A673 (cell line): Measurements from ENCODE around the gene PKNOX2. TPM values are rescaled to one million over a fixed set of nuclear protein-coding genes. Genes with fewer than 3 reads are reported as not detected.

Source experiments
- BruUV-seq: library from RNA; stranded (reverse); fragments of 400-500 nt; replicated peaks from 2 replicates; lab custom pipeline; 2021; lab: Mats Ljungman, UMichigan
- CTCF ChIA-PET: fragments of 300-600 bp; sonication (Branson Sonifier 250); formaldehyde crosslinking; loops from one replicate; lab custom pipeline; 2022; ENCODE audit warnings: antibody characterized with exemption; lab: Charles Lee
- POLR2A ChIA-PET: fragments of 300-600 bp; sonication (Branson Sonifier 250); formaldehyde crosslinking; loops from one replicate; lab custom pipeline; 2022; ENCODE audit warnings: antibody characterized with exemption; ENCODE audit not compliant: low non-redundant PET; lab: Charles Lee
- DNase-seq: peaks from one replicate; pipeline ENCODE4 v3.0.0-alpha.2; 2015; ENCODE audit warnings: low spot score
- H3K27ac ChIP-seq: fragments of 200-600 bp; sonication (generic); 2 replicates; pipeline ENCODE4 v1.5.1; 2016; ENCODE audit warnings: mixed run types, low read depth, mild to moderate bottlenecking, mixed read lengths, antibody characterized with exemption, low read length; ENCODE audit not compliant: poor library complexity, severe bottlenecking
- H3K27me3 ChIP-seq: fragments of 200-600 bp; sonication (generic); replicated peaks from 2 replicates; pipeline ENCODE4 v1.6.1; 2017; ENCODE audit warnings: mixed run types, low read depth, mild to moderate bottlenecking, mixed read lengths, antibody characterized with exemption, low read length; ENCODE audit not compliant: insufficient read depth, poor library complexity
- H3K36me3 ChIP-seq: fragments of 200-600 bp; sonication (generic); 2 replicates; pipeline ENCODE4 v1.6.1; 2016; ENCODE audit warnings: mixed run types, mild to moderate bottlenecking, mixed read lengths, antibody characterized with exemption, low read length; ENCODE audit not compliant: insufficient read depth, poor library complexity, severe bottlenecking
- H3K4me1 ChIP-seq: fragments of 200-600 bp; sonication (generic); 2 replicates; pipeline ENCODE4 v1.6.1; 2017; ENCODE audit warnings: mixed run types, mild to moderate bottlenecking, mixed read lengths, antibody characterized with exemption, low read length; ENCODE audit not compliant: insufficient read depth, poor library complexity, severe bottlenecking
- H3K4me3 ChIP-seq: fragments of 200-600 bp; sonication (generic); 2 replicates; pipeline ENCODE4 v1.5.1; 2016; ENCODE audit warnings: low read depth, mixed run types, mild to moderate bottlenecking, mixed read lengths, low read length; ENCODE audit not compliant: poor library complexity, severe bottlenecking
- H3K9me3 ChIP-seq: fragments of 200-600 bp; sonication (generic); 2 replicates; pipeline ENCODE4 v1.6.1; 2016; ENCODE audit warnings: mixed run types, low read depth, mild to moderate bottlenecking, mixed read lengths, antibody characterized with exemption, low read length; ENCODE audit not compliant: poor library complexity, severe bottlenecking
- EZH2 ChIP-seq: fragments of 200-600 bp; sonication (generic); IDR thresholded peaks from 2 replicates; pipeline ENCODE4 v1.6.1; 2017; ENCODE audit warnings: borderline replicate concordance, low read depth, mild to moderate bottlenecking, mixed read lengths, antibody characterized with exemption, low read length; ENCODE audit not compliant: poor library complexity, severe bottlenecking
- intact Hi-C: fragments of 100-400 bp; cut with micrococcal nuclease; formaldehyde crosslinking; loops from one replicate; pipeline ENCODE4 v1.10.0; 2022; ENCODE audit not compliant: unreplicated experiment
- total RNA-seq: library from RNA; stranded (reverse); gene quantifications from 2 replicates; pipeline ENCODE4 v1.2.3, GENCODE V29; 2021
- TF ChIP-seq, protein P1 (sequence below): fragments of 300-800, 200-600 bp; sonication (generic); conservative IDR thresholded peaks from 2 replicates; pipeline ENCODE4 v1.5.1; 2017; ENCODE audit warnings: low read depth, mild to moderate bottlenecking, antibody characterized with exemption, low read length, moderate library complexity, mixed read lengths

PKNOX2 gene
- total RNA-seq, 1 experiment from 2014 or later: 1.1 TPM

DNA sequence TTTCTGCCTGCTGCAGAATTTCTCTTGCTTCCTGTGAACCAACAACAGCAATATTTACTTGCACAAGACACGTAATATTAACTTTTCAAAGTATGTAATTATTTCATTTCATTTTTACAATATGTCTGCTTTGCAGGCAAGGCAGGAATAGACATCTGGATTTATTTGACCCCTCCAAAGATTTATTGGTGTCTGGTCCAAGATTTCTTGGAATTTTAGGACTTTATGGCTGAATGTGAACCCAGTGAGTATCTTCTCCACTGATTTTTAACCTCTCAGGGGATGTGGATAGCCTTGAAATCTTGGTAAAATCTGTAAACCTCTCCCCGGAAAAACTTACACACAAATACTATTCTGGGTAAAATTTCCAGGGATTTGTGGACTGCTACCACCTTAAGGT lies 61.5 kb downstream of the PKNOX2 start:
- Histone ChIP-seq H3K4me1 (peaks cover 12% of the 10 kb centered on the region), H3K36me3 (no peaks in the 10 kb centered on the region), H3K9me3 (no peaks in the 10 kb centered on the region), H3K4me3 (no peak overlapping the region), H3K27ac (no peak overlapping the region), H3K27me3 (peaks cover 8% of the 10 kb centered on the region)
- TF ChIP-seq, protein P1, sequence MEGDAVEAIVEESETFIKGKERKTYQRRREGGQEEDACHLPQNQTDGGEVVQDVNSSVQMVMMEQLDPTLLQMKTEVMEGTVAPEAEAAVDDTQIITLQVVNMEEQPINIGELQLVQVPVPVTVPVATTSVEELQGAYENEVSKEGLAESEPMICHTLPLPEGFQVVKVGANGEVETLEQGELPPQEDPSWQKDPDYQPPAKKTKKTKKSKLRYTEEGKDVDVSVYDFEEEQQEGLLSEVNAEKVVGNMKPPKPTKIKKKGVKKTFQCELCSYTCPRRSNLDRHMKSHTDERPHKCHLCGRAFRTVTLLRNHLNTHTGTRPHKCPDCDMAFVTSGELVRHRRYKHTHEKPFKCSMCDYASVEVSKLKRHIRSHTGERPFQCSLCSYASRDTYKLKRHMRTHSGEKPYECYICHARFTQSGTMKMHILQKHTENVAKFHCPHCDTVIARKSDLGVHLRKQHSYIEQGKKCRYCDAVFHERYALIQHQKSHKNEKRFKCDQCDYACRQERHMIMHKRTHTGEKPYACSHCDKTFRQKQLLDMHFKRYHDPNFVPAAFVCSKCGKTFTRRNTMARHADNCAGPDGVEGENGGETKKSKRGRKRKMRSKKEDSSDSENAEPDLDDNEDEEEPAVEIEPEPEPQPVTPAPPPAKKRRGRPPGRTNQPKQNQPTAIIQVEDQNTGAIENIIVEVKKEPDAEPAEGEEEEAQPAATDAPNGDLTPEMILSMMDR: no peak
- no peak for TF ChIP-seq EZH2
- ChIA-PET POLR2A (no interaction called here), CTCF (no interaction called here)
- intact Hi-C loops: no loop called here
- DNase-seq: no peak
- BruUV-seq: no TSS peak

DNA sequence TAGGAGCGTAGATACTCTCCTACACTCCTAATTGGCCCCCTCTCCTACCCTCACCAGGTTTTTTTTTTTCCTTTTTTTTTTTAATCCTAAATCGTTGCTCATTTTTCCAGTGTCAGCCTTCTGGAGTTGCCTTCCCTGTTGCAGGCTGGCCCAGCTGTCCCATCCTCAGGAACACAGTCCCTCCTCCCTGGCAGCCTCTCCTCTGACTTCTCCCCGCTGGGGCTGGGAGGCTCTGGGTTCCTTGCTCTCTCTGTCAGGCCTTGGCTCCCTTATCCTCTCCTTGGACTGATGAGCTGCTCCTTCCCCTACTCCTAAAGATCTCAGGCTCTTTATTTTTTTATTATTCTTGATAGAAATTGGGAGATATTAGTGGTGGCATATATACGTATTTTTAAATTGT lies 62.2 kb downstream of the PKNOX2 start:
- TF ChIP-seq, protein P1: no peak
- TF ChIP-seq EZH2: no peak
- intact Hi-C loops: no loop called here
- Histone ChIP-seq H3K9me3 (no peaks in the 10 kb centered on the region), H3K4me3 (no peak overlapping the region), H3K27ac (no peak overlapping the region), H3K4me1 (peaks cover 6% of the 10 kb centered on the region), H3K36me3 (no peaks in the 10 kb centered on the region), H3K27me3 (peaks cover 8% of the 10 kb centered on the region)
- no peak for DNase-seq
- BruUV-seq: no TSS peak
- POLR2A ChIA-PET: no interaction called here
- CTCF ChIA-PET: no interaction called here

DNA sequence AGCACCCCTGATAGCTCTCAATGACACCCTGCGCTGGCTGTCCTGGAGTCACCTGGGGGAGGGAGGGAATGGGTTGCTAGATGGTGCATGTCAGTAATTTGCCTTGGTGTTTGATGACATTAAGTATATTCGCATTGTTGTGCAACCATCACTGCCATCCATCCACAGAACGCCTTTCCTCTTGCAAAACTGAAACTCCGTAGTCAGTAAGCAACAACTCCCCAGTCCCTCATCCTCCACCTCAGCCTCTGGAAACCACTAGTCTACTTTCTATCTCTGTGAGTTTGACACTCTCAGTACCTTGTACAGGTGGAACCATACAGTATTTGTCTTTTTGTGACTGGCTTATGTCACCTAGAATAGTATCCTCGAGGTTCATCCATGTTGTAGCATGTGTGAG lies 62.6 kb downstream of the PKNOX2 start:
- CTCF ChIA-PET: no interaction called here

More for the DNA sequence above, 62.6 kb downstream of the PKNOX2 start:
- POLR2A ChIA-PET: no interaction called here
- DNase-seq: no peak
- BruUV-seq: no TSS peak
- peaks cover 8% of the 10 kb centered on the region for H3K27me3 ChIP-seq
- no peaks in the 10 kb centered on the region for H3K36me3 ChIP-seq
- no peak for TF ChIP-seq EZH2
- TF ChIP-seq, protein P1: no peak
- peaks cover 1% of the 10 kb centered on the region for H3K4me1 ChIP-seq
- no peaks in the 10 kb centered on the region for H3K9me3 ChIP-seq
- H3K27ac ChIP-seq: no peak overlapping the region
- H3K4me3 ChIP-seq: no peak overlapping the region
- intact Hi-C loops: no loop called here
